ENCODE results near the gene ELAC1. TPM values are rescaled to one million over a fixed set of nuclear protein-coding genes. Genes with fewer than 3 reads are reported as not detected.

Gene ELAC1
- total RNA-seq, 1 donor from 2014 or later: 5.0 TPM

GRCh38 chr18:51006948-51007789 is 39.3 kb downstream of the ELAC1 start:
- TF ChIP-seq CTCF (conservative IDR thresholded peaks at IDR 0.05; ENCODE audit: low read depth, low read length): no peak
- DNase-seq (ENCODE audit: low read depth): no peak
- H3K4me3 ChIP-seq (ENCODE audit: low read depth, low read length): no peak overlapping the region

- no peak overlapping the region for H3K4me3 ChIP-seq (ENCODE audit: low read depth, low read length)
- no peak for TF ChIP-seq CTCF (conservative IDR thresholded peaks at IDR 0.05; ENCODE audit: low read depth, low read length)
- DNase-seq (ENCODE audit: low read depth): no peak
Measured at GRCh38 chr18:51007790-51008139, 39.9 kb downstream of the ELAC1 start.

- DNase-seq (ENCODE audit: low read depth): no peak
- H3K4me3 ChIP-seq (ENCODE audit: low read depth, low read length): no peak overlapping the region
- no peak for TF ChIP-seq CTCF (conservative IDR thresholded peaks at IDR 0.05; ENCODE audit: low read depth, low read length)
Measured at GRCh38 chr18:51009072-51009471, 41.2 kb downstream of the ELAC1 start.

DNA sequence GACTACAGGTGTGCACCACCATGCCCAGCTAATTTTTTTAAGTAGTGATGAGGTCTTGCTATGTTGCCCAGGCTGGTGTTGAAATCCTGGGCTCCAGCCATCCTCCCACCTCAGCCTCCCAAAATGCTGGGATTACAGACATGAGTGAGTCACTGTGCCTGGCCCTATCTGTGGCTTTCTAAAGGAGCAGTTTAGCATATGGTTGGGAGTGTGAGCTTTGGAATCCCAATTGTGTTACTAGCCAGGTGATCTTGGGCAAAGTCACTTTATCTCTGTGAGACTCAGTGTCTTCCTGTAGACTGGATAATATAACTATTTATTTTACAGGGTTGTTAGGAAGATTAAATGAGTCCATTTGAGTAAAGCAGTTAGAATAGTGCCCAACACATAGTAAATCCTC is 42.4 kb downstream of the ELAC1 start:
- H3K4me3 ChIP-seq (ENCODE audit: low read depth, low read length): no peak overlapping the region
- DNase-seq (ENCODE audit: low read depth): no peak
- no peak for TF ChIP-seq CTCF (conservative IDR thresholded peaks at IDR 0.05; ENCODE audit: low read depth, low read length)

- no peak for TF ChIP-seq CTCF (conservative IDR thresholded peaks at IDR 0.05; ENCODE audit: low read depth, low read length)
- DNase-seq (ENCODE audit: low read depth): no peak
- no peak overlapping the region for H3K4me3 ChIP-seq (ENCODE audit: low read depth, low read length)
Measured at GRCh38 chr18:51011709-51012108, 43.9 kb downstream of the ELAC1 start.

DNA sequence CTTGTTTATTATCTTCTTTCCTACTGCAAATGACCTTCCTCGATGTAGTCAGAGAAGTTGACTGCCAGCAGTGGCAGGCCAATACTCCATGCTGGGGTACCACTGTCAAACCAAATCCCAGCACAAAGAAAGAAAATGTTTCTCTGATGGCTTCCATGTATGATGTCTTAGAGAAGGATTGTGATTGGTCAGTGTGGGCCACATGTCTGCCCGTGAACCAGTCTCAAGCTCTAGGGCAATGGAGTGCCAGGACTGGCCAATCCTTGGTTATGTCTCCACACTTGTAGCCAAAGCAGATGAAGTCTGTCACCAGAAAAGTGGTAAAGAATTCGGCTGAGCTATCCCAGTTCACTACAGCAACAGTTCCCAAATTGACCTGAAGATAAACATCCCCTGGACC is 44.6 kb downstream of the ELAC1 start:
- DNase-seq (ENCODE audit: low read depth): no peak
- no peak for TF ChIP-seq CTCF (conservative IDR thresholded peaks at IDR 0.05; ENCODE audit: low read depth, low read length)
- no peak overlapping the region for H3K4me3 ChIP-seq (ENCODE audit: low read depth, low read length)

DNA sequence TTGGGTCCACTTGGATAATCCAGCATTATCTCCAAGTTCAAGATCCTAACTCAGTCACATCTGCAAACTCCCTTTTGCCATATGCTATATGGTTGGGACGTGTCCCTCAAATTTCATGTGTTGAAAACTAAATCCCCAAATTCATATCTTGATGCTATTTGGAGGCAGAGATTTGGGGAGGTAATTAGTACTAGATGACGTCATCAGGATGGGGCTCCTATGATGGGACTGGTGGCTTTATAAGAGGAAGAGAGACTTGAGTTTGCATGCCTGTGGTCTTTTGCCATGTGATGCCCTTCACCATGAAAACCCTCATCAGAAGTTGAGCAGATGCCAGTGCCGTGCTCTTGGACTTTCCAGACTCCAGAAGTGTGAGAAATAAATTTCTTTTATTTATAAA is 45.4 kb downstream of the ELAC1 start:
- no peak overlapping the region for H3K4me3 ChIP-seq (ENCODE audit: low read depth, low read length)
- no peak for DNase-seq (ENCODE audit: low read depth)
- TF ChIP-seq CTCF (conservative IDR thresholded peaks at IDR 0.05; ENCODE audit: low read depth, low read length): no peak
